Effector CD4-positive, alpha-beta T cell (primary cell): ENCODE results near the gene S100A2.

Experiments used
- DNase-seq: peaks from one replicate; pipeline ENCODE4 v3.0.0-alpha.2; 2020

S100A2 gene

GRCh38 chr1:153543736-153544135, 21.9 kb downstream of the S100A2 start:
- no peak for DNase-seq

GRCh38 chr1:153542956-153543711, 22.5 kb downstream of the S100A2 start:
- DNase-seq, result no peak

- no peak for DNase-seq
These were observed 23.7 kb downstream of the S100A2 start for GRCh38 chr1:153541641-153542590.

GRCh38 chr1:153540394-153541361, 25.0 kb downstream of the S100A2 start, which contains the start of gene S100A5:
Gene S100A5, minus strand, starts transcription at chr1:153540934. Its CDS starts 743 bp downstream, at chr1:153540191.
- peak; percentile 49 for DNase-seq

GRCh38 chr1:153539395-153540093, 26.1 kb downstream of the S100A2 start:
- DNase-seq, result no peak

GRCh38 chr1:153538315-153538821, 27.3 kb downstream of the S100A2 start:
- no peak for DNase-seq

GRCh38 chr1:153537376-153537730, 28.3 kb downstream of the S100A2 start:
- DNase-seq, result no peak

GRCh38 chr1:153536671-153537375, 28.8 kb downstream of the S100A2 start:
- DNase-seq, result no peak

- peak; percentile 75 for DNase-seq
These were observed 29.5 kb downstream of the S100A2 start for GRCh38 chr1:153536012-153536670.

GRCh38 chr1:153535242-153536011, 30.2 kb downstream of the S100A2 start, which contains the start of gene S100A6:
Gene S100A6, minus strand, starts transcription at chr1:153535991. Its CDS starts 652 bp downstream, at chr1:153535339.
- DNase-seq, result peak; percentile 23

GRCh38 chr1:153534925-153535241, 30.8 kb downstream of the S100A2 start:
- DNase-seq, result no peak

- DNase-seq, result no peak
These were observed 31.3 kb downstream of the S100A2 start for GRCh38 chr1:153534226-153534924.

- DNase-seq, result peak; percentile 11
These were observed 31.9 kb downstream of the S100A2 start for GRCh38 chr1:153533689-153534201.

- peak; percentile 68 for DNase-seq
These were observed 32.7 kb downstream of the S100A2 start for GRCh38 chr1:153532769-153533599.

GRCh38 chr1:153532181-153532580, 33.5 kb downstream of the S100A2 start:
- no peak for DNase-seq

- no peak for DNase-seq
These were observed 34.0 kb downstream of the S100A2 start for GRCh38 chr1:153531638-153532037.

GRCh38 chr1:153527683-153528040, 38.0 kb downstream of the S100A2 start:
- DNase-seq, result no peak
